C4-2B (cell line): Measurements from ENCODE around the gene UTP15.

Experiments
- CTCF ChIP-seq: fragments of 450-650 bp; conservative IDR thresholded peaks from 2 replicates; pipeline ENCODE4 v1.5.1; 2017; ENCODE audit warnings: mild to moderate bottlenecking
- ZFX ChIP-seq: fragments of 450-650 bp; IDR thresholded peaks from 2 replicates; pipeline ENCODE4 v1.6.1; 2017

- no peak for TF ChIP-seq CTCF
- TF ChIP-seq ZFX, result no peak
These were observed 58.4 kb downstream of the UTP15 start for GRCh38 chr5:73623901-73624404.
